ENCODE data around the gene EIF2D. TPM values are rescaled to one million over a fixed set of nuclear protein-coding genes. Genes with fewer than 3 reads are reported as not detected.

The EIF2D gene
- total and polyA plus RNA-seq, 2 of the 13 experiments (the other 11 are each of a cell fraction or from before 2014, with no cell fraction given), result 45.1 to 64.9 TPM

- TF ChIP-seq ZNF138 (CRISPR knock-in tag; IDR thresholded peaks at IDR 0.05; ENCODE audit: low read depth) (no peak), ZNF703 (CRISPR knock-in tag; IDR thresholded peaks at IDR 0.05; ENCODE audit: borderline replicate concordance) (no peak), YY1 (IDR thresholded peaks at IDR 0.05; ENCODE audit: insufficient read depth, insufficient replicate concordance, low read depth, low read length) (peak; percentile 11), RBFOX2 (IDR thresholded peaks at IDR 0.05; ENCODE audit: low read depth, low read length) (no peak), BCLAF1 (IDR thresholded peaks at IDR 0.05) (no peak), HMG20B (CRISPR knock-in tag; conservative IDR thresholded peaks at IDR 0.05) (no peak), REST (IDR thresholded peaks at IDR 0.05; ENCODE audit: borderline replicate concordance in 1 of 2, low read depth in 1 of 2, low read length in 2 of 2) (0 out of 4 replicates have a peak, but pooled peaks of 1 of the 2 experiments have one; percentile 25), THYN1 (CRISPR knock-in tag; IDR thresholded peaks at IDR 0.05; ENCODE audit: borderline replicate concordance, low read depth) (no peak), ZNF558 (CRISPR knock-in tag; IDR thresholded peaks at IDR 0.05; ENCODE audit: borderline replicate concordance) (no peak), E2F1 (CRISPR knock-in tag; IDR thresholded peaks at IDR 0.05) (no peak), ZNF768 (CRISPR knock-in tag; IDR thresholded peaks at IDR 0.05) (0 out of 2 replicates have a peak, but pooled peaks have one; percentile 8), ZNF580 (CRISPR knock-in tag; IDR thresholded peaks at IDR 0.05; ENCODE audit: borderline replicate concordance, low read depth) (no peak), KDM5B (CRISPR knock-in tag; IDR thresholded peaks at IDR 0.05; ENCODE audit: borderline replicate concordance) (0 out of 2 replicates have a peak, but pooled peaks have one; percentile 11), ZBTB3 (CRISPR knock-in tag; IDR thresholded peaks at IDR 0.05; ENCODE audit: borderline replicate concordance, low read depth) (no peak), SP5 (CRISPR knock-in tag; IDR thresholded peaks at IDR 0.05; ENCODE audit: borderline replicate concordance, low read depth) (no peak), JUNB (CRISPR knock-in tag; IDR thresholded peaks at IDR 0.05; ENCODE audit: borderline replicate concordance) (no peak), ZNF263 (CRISPR knock-in tag; IDR thresholded peaks at IDR 0.05) (no peak), ZNF713 (CRISPR knock-in tag; IDR thresholded peaks at IDR 0.05) (no peak), RAD21 (CRISPR knock-in tag; IDR thresholded peaks at IDR 0.05) (0 out of 2 replicates have a peak, but pooled peaks have one; percentile 13)
These were observed 55.3 kb downstream of the EIF2D start (continued) for GRCh38 chr1:206556750-206557635.
